SK-N-SH (cell line): ENCODE data around the gene DUS3L. TPM values are rescaled to one million over a fixed set of nuclear protein-coding genes. Genes with fewer than 3 reads are reported as not detected.

Experiments used
- CTCF ChIA-PET: fragments of 300-600, 350-600 bp; formaldehyde crosslinking; extraction: SDS; loops from one replicate; lab custom pipeline; 2021; lab: Yijun Ruan, JAX
- POLR2A ChIA-PET: fragments of 350-600 bp; sonication (Branson Sonifier 250); formaldehyde crosslinking; extraction: SDS; loops from one replicate; lab custom pipeline; 2020; ENCODE audit warnings: antibody characterized with exemption, inconsistent platforms; lab: Yijun Ruan, JAX
- DNase-seq: peaks from one replicate; pipeline ENCODE4 v3.0.0; 2012
- H2AFZ ChIP-seq: fragments of 200-600 bp; sonication (generic); 2 replicates; pipeline ENCODE4 v1.8.1; 2016; ENCODE audit warnings: antibody characterized with exemption, mild to moderate bottlenecking, low read depth
- H3F3A ChIP-seq: fragments of 200-600 bp; sonication (generic); replicated peaks from 2 replicates; pipeline ENCODE3; 2016; ENCODE audit warnings: antibody characterized with exemption, mild to moderate bottlenecking; ENCODE audit not compliant: insufficient read depth
- H3K27ac ChIP-seq, 2 experiments: fragments of 200-500 bp in 1 of 2; fragments of 200-600 bp in 1 of 2; sonication (Bioruptor generic) in 1 of 2; sonication (generic), shearing (Covaris generic) in 1 of 2; 2 replicates each; pipeline versions ENCODE4 v1.5.1 to v1.6.1; 2014 to 2016; ENCODE audit warnings: low read depth in 2 of 2, inconsistent platforms in 1 of 2, low read length in 1 of 2, mild to moderate bottlenecking in 1 of 2, mixed read lengths in 1 of 2
- H3K27me3 ChIP-seq: fragments of 200-600 bp; sonication (generic), shearing (Covaris generic); 2 replicates; pipeline ENCODE4 v1.6.1; 2016; ENCODE audit warnings: mixed run types; ENCODE audit not compliant: insufficient read depth
- H3K36me3 ChIP-seq, 2 experiments: fragments of 200-500 bp in 1 of 2; fragments of 200-600 bp in 1 of 2; sonication (Bioruptor generic) in 1 of 2; sonication (generic) in 1 of 2; replicated peaks in 1 of 2; 2 replicates each; pipeline versions ENCODE3 to v1.5.1; 2014 to 2016; ENCODE audit warnings: low read length in 1 of 2, mild to moderate bottlenecking in 1 of 2; ENCODE audit not compliant: insufficient read depth in 2 of 2, control insufficient read depth in 1 of 2
- H3K4me1 ChIP-seq, 2 experiments: fragments of 200-500 bp in 1 of 2; fragments of 200-600 bp in 1 of 2; sonication (Bioruptor generic) in 1 of 2; sonication (generic), shearing (Covaris generic) in 1 of 2; 2 replicates each; pipeline versions ENCODE4 v1.5.1 to v1.6.1; 2014 to 2016; ENCODE audit warnings: low read depth in 1 of 2, low read length in 1 of 2, mixed run types in 1 of 2; ENCODE audit not compliant: insufficient read depth in 2 of 2, control insufficient read depth in 1 of 2
- H3K4me2 ChIP-seq: fragments of 200-600 bp; sonication (generic), shearing (Covaris generic); 2 replicates; pipeline ENCODE4 v1.6.1; 2017; ENCODE audit warnings: mixed run types
- H3K4me3 ChIP-seq, 2 experiments: fragments of 200-500 bp in 1 of 2; fragments of 200-600 bp in 1 of 2; sonication (Bioruptor generic) in 1 of 2; sonication (generic), shearing (Covaris generic) in 1 of 2; 2 replicates each; pipeline versions ENCODE4 v1.5.1 to v1.8.1; 2014 to 2016; ENCODE audit warnings: low read depth in 2 of 2, inconsistent platforms in 1 of 2, low read length in 1 of 2, mild to moderate bottlenecking in 1 of 2, mixed read lengths in 1 of 2, moderate library complexity in 1 of 2
- H3K79me2 ChIP-seq: fragments of 200-600 bp; sonication (generic); 2 replicates; pipeline ENCODE4 v1.8.1; 2017; ENCODE audit warnings: mild to moderate bottlenecking; ENCODE audit not compliant: insufficient read depth
- H3K9ac ChIP-seq: fragments of 200-600 bp; sonication (generic); 2 replicates; pipeline ENCODE4 v1.6.1; 2017; ENCODE audit warnings: mixed run types
- H3K9me2 ChIP-seq: fragments of 200-600 bp; sonication (generic); 2 replicates; pipeline ENCODE4 v1.6.1; 2017; ENCODE audit warnings: mixed run types
- H3K9me3 ChIP-seq: fragments of 200-600 bp; sonication (generic); 2 replicates; pipeline ENCODE4 v1.6.1; 2017; ENCODE audit warnings: mixed run types, mild to moderate bottlenecking, moderate library complexity
- H4K20me1 ChIP-seq: fragments of 200-600 bp; sonication (generic); 2 replicates; pipeline ENCODE4 v1.6.1; 2017; ENCODE audit warnings: mild to moderate bottlenecking, mixed run types; ENCODE audit not compliant: insufficient read depth
- ELF1 ChIP-seq: IDR thresholded peaks from 2 replicates; pipeline ENCODE4 v1.4.0; 2012
- EP300 ChIP-seq, 2 experiments: IDR thresholded peaks; 2 replicates each; pipeline versions ENCODE4 v1.4.0 to v1.6.1; 2012; ENCODE audit warnings: borderline replicate concordance in 1 of 2, low read depth in 1 of 2, low read length in 1 of 2
- FOSL2 ChIP-seq: IDR thresholded peaks from 2 replicates; pipeline ENCODE4 v1.4.0; 2012; ENCODE audit warnings: low read depth, mild to moderate bottlenecking, moderate library complexity, borderline replicate concordance
- FOXJ3 ChIP-seq: sonication (generic); formaldehyde crosslinking; IDR thresholded peaks from 2 replicates; pipeline ENCODE4 v1.5.1; 2020; ENCODE audit warnings: mild to moderate bottlenecking, missing genetic modification reagents
- FOXM1 ChIP-seq: IDR thresholded peaks from 2 replicates; pipeline ENCODE4 v1.4.0; 2012; ENCODE audit warnings: low read depth, mild to moderate bottlenecking
- GATA2 ChIP-seq: sonication (generic); formaldehyde crosslinking; IDR thresholded peaks from 2 replicates; pipeline ENCODE4 v1.5.0; 2020; ENCODE audit warnings: mild to moderate bottlenecking, missing genetic modification reagents
- NRF1 ChIP-seq: IDR thresholded peaks from 2 replicates; pipeline ENCODE4 v1.6.1; 2012; ENCODE audit warnings: low read depth, mild to moderate bottlenecking, low read length
- POLR2AphosphoS5 ChIP-seq: IDR thresholded peaks from 2 replicates; pipeline ENCODE4 v1.6.1; 2012; ENCODE audit warnings: low read depth, low read length
- RCOR1 ChIP-seq: fragments of 150-350 bp; IDR thresholded peaks from 2 replicates; pipeline ENCODE4 v1.6.1; 2017; ENCODE audit warnings: antibody characterized with exemption, low read length
- RXRA ChIP-seq: IDR thresholded peaks from 2 replicates; pipeline ENCODE4 v1.4.0; 2012; ENCODE audit warnings: low read depth, mild to moderate bottlenecking, borderline replicate concordance
- SIN3A ChIP-seq: IDR thresholded peaks from 2 replicates; pipeline ENCODE4 v1.6.1; 2012; ENCODE audit warnings: low read depth, mild to moderate bottlenecking, low read length, moderate library complexity, borderline replicate concordance
- SMC3 ChIP-seq: IDR thresholded peaks from 2 replicates; pipeline ENCODE4 v1.6.1; 2012; ENCODE audit warnings: low read depth, low read length, improper control_type of control experiment
- USF2 ChIP-seq: fragments of 150-350 bp; IDR thresholded peaks from 2 replicates; pipeline ENCODE4 v1.6.1; 2017; ENCODE audit warnings: antibody characterized with exemption, low read length, low read depth, borderline replicate concordance
- YY1 ChIP-seq: IDR thresholded peaks from 2 replicates; pipeline ENCODE4 v1.4.0; 2012; ENCODE audit warnings: low read depth, mild to moderate bottlenecking
- WGBS: methylation state at CpG from one replicate; pipeline ENCODE4 v1.1.6; 2017; ENCODE audit warnings: low lambda C conversion rate; 5-methylcytosine and 5-hydroxymethylcytosine counted together
- polyA plus RNA-seq, 3 experiments: library from polyadenylated mRNA; depleted of rRNA; stranded (reverse); fragments of >200 nt; gene quantifications; 2 replicates each; pipeline ENCODE4 v1.2.3, GENCODE V29; 2012
- TF ChIP-seq, protein P1 (sequence below): IDR thresholded peaks from 2 replicates; pipeline ENCODE4 v1.6.1; 2012; ENCODE audit warnings: mild to moderate bottlenecking, low read depth, low read length, moderate library complexity
- TF ChIP-seq, protein P2 (sequence below): IDR thresholded peaks from 2 replicates; pipeline ENCODE4 v1.4.0; 2012; ENCODE audit warnings: low read depth, borderline replicate concordance

DUS3L gene
- polyA plus RNA-seq, 1 of the 3 experiments (the other 2 are of a cell fraction): 44.0 TPM

DNA sequence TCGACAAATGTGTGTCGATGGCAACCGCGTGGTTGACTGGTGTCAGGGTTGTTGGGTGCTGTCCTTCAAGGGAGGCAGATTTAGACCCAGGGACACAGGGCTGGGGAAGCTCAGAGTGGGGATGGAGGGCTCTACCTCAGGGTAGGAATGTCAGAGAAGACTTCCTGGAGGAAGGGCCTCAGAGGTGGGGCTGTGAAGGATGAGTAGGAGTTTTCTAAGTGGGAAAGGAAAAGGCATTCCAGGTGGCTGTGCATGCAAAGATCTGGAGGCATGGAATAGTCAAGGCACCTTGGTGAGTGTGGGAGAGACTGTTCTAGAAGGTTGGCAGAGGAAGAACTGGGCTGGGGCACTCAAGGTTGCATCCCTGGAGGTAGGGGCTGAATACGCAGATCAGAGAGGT lies 15.9 kb upstream of the DUS3L start:
- no peak overlapping the region for H3K27ac ChIP-seq
- peaks cover 6% of the 10 kb centered on the region; the same call in 1 of the 2 replicates for H3K27me3 ChIP-seq
- 98% methylated on average over 4 of the region's 5 CpGs for WGBS
- H3K9me3 ChIP-seq: no peaks in the 10 kb centered on the region
- H3K9ac ChIP-seq: no peak overlapping the region
- no peaks in the 10 kb centered on the region for H3F3A ChIP-seq
- no peak for DNase-seq
- no peak overlapping the region for H3K4me2 ChIP-seq
- no peaks in the 10 kb centered on the region for H3K9me2 ChIP-seq
- H3K79me2 ChIP-seq: no peaks in the 10 kb centered on the region
- H4K20me1 ChIP-seq: no peaks in the 10 kb centered on the region
- no peaks in the 10 kb centered on the region for H3K36me3 ChIP-seq
- no peak overlapping the region for H2AFZ ChIP-seq
- H3K4me1 ChIP-seq: peaks cover 3 to 17% of the 10 kb centered on the region in 2 experiments; a peak in 1 of 4 replicates
- no peak overlapping the region for H3K4me3 ChIP-seq
- TF ChIP-seq FOSL2 (no peak), FOXM1 (no peak), YY1 (no peak), ELF1 (no peak)
- TF ChIP-seq, protein P1, sequence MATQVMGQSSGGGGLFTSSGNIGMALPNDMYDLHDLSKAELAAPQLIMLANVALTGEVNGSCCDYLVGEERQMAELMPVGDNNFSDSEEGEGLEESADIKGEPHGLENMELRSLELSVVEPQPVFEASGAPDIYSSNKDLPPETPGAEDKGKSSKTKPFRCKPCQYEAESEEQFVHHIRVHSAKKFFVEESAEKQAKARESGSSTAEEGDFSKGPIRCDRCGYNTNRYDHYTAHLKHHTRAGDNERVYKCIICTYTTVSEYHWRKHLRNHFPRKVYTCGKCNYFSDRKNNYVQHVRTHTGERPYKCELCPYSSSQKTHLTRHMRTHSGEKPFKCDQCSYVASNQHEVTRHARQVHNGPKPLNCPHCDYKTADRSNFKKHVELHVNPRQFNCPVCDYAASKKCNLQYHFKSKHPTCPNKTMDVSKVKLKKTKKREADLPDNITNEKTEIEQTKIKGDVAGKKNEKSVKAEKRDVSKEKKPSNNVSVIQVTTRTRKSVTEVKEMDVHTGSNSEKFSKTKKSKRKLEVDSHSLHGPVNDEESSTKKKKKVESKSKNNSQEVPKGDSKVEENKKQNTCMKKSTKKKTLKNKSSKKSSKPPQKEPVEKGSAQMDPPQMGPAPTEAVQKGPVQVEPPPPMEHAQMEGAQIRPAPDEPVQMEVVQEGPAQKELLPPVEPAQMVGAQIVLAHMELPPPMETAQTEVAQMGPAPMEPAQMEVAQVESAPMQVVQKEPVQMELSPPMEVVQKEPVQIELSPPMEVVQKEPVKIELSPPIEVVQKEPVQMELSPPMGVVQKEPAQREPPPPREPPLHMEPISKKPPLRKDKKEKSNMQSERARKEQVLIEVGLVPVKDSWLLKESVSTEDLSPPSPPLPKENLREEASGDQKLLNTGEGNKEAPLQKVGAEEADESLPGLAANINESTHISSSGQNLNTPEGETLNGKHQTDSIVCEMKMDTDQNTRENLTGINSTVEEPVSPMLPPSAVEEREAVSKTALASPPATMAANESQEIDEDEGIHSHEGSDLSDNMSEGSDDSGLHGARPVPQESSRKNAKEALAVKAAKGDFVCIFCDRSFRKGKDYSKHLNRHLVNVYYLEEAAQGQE: no peak
- TF ChIP-seq, protein P2, sequence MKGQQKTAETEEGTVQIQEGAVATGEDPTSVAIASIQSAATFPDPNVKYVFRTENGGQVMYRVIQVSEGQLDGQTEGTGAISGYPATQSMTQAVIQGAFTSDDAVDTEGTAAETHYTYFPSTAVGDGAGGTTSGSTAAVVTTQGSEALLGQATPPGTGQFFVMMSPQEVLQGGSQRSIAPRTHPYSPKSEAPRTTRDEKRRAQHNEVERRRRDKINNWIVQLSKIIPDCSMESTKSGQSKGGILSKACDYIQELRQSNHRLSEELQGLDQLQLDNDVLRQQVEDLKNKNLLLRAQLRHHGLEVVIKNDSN: no peak
- CTCF ChIA-PET: interaction anchor here (0.8 to 3.7 kb wide), 9 partner anchors 9 to 241 kb away, joined by 3 to 18 read pairs (median 3); no protein-coding TSS in a partner anchor
- POLR2A ChIA-PET: interaction anchor here (0.6 to 1.5 kb wide), 2 partner anchors 12 to 21 kb away, joined by 3 to 5 read pairs; no protein-coding TSS in a partner anchor

- Histone ChIP-seq H4K20me1 (no peaks in the 10 kb centered on the region), H3K4me3 (no peak overlapping the region; a peak in 1 of 4 replicates), H3K27ac (no peak overlapping the region), H2AFZ (no peak overlapping the region), H3K27me3 (peaks cover 6% of the 10 kb centered on the region; the same call in 1 of the 2 replicates), H3K9ac (no peak overlapping the region), H3F3A (no peaks in the 10 kb centered on the region), H3K4me2 (no peak overlapping the region), H3K4me1 (peaks cover 3 to 19% of the 10 kb centered on the region in 2 experiments; a peak in 1 of 4 replicates), H3K36me3 (no peaks in the 10 kb centered on the region), H3K79me2 (no peaks in the 10 kb centered on the region), H3K9me2 (no peaks in the 10 kb centered on the region), H3K9me3 (no peaks in the 10 kb centered on the region)
- ChIA-PET CTCF (interaction anchor here (0.8 to 3.7 kb wide), 6 partner anchors 17 to 216 kb away, joined by 3 to 18 read pairs (median 4); no protein-coding TSS in a partner anchor), POLR2A (interaction anchor here (1.5 kb wide), 1 partner anchor 22 kb away, joined by 5 read pairs; no protein-coding TSS in a partner anchor)
- no peak for TF ChIP-seq FOXJ3 (CRISPR knock-in tag)
- TF ChIP-seq SMC3: no peak
- no peak for TF ChIP-seq POLR2AphosphoS5
- no peak for TF ChIP-seq RCOR1
- TF ChIP-seq ELF1: no peak
- TF ChIP-seq GATA2 (CRISPR knock-in tag): no peak
- TF ChIP-seq SIN3A: no peak
- no peak for TF ChIP-seq EP300 (IDR thresholded peaks at IDR 0.05; ENCODE audit: borderline replicate concordance in 1 of 2, low read depth in 1 of 2, low read length in 1 of 2)
- TF ChIP-seq FOXM1: no peak
- no peak for TF ChIP-seq NRF1
- TF ChIP-seq USF2: no peak
- TF ChIP-seq RXRA: no peak
- 66% methylated on average over 4 of the region's 6 CpGs for WGBS
- DNase-seq: no peak
Observed at GRCh38 chr19:5806133-5806489, 15.1 kb upstream of the DUS3L start.
